Uterus (tissue), 4 donors: ENCODE data around the gene SLC52A3. TPM values are rescaled to one million over a fixed set of nuclear protein-coding genes. Genes with fewer than 3 reads are reported as not detected.
"Not testable (repeated sequence)": the region's sequence is repeated elsewhere in the genome, so short reads cannot be mapped to it uniquely, and the experiment has no call there.

ENCODE experiments used
- DNase-seq, 2 donors: peaks; one replicate each; pipeline ENCODE4 v3.0.0-alpha.2; 2019 to 2020
- H3K27ac ChIP-seq, 2 donors: fragments of 200-600 bp; sonication (generic); 1 replicate in 1 of 2; 2 replicates in 1 of 2; pipeline ENCODE4 v1.5.1; 2016 to 2018
- H3K27me3 ChIP-seq, 2 donors: fragments of 200-600 bp; sonication (generic); one replicate each; pipeline ENCODE4 v1.5.1; 2018 to 2019; ENCODE audit warnings: control low read depth in 1 of 2
- H3K36me3 ChIP-seq, 2 donors: fragments of 200-600 bp; sonication (generic); one replicate each; pipeline ENCODE4 v1.5.1; 2019; ENCODE audit warnings: control low read depth in 1 of 2
- H3K4me1 ChIP-seq, 2 donors: fragments of 200-600 bp; sonication (generic); one replicate each; pipeline ENCODE4 v1.5.1; 2018 to 2019; ENCODE audit warnings: control low read depth in 1 of 2
- H3K4me3 ChIP-seq, 2 donors: fragments of 200-600 bp; sonication (generic); 1 replicate in 1 of 2; 2 replicates in 1 of 2; pipeline ENCODE4 v1.5.1; 2018 to 2019; ENCODE audit warnings: mild to moderate bottlenecking in 1 of 2
- H3K9me3 ChIP-seq, 2 donors: fragments of 200-600 bp; sonication (generic); one replicate each; pipeline ENCODE4 v1.5.1; 2019; ENCODE audit warnings: control low read depth in 1 of 2
- POLR2A ChIP-seq, 2 donors: fragments of 450-650 bp; IDR thresholded peaks; one replicate each; pipeline ENCODE4 v1.6.1; 2016; ENCODE audit warnings: antibody characterized with exemption in 2 of 2, mild to moderate bottlenecking in 1 of 2, moderate library complexity in 1 of 2
- intact Hi-C: fragments of 100-400 bp; cut with DNase I; formaldehyde crosslinking; loops from one replicate; pipeline ENCODE4 v1.15.1; 2023; ENCODE audit warnings: low total_unique reads
- total RNA-seq, 4 donors: library from RNA; depleted of rRNA in 3 of 4; stranded (reverse); fragments of >200 nt in 3 of 4; gene quantifications; one replicate each; pipeline versions ENCODE4 v1.1.0 to v1.2.4, GENCODE V29; 2014 to 2023
- TF ChIP-seq, protein P1 (sequence below), 4 experiments: fragments of 200-600 bp in 2 of 4; fragments of 450-650 bp in 2 of 4; sonication (generic) in 2 of 4; IDR thresholded peaks; one replicate each; pipeline ENCODE4 v1.5.1; 2016 to 2019; ENCODE audit warnings: antibody characterized with exemption in 4 of 4, mild to moderate bottlenecking in 2 of 4, moderate library complexity in 1 of 4
- donor health status: DM: yes; HTN: yes; CAD: no.

Gene SLC52A3
- total RNA-seq = 1 to 10 TPM in 3 of 4 donors, under 1 TPM in 1; 0.83 to 8.7 (median 1.5) TPM

DNA sequence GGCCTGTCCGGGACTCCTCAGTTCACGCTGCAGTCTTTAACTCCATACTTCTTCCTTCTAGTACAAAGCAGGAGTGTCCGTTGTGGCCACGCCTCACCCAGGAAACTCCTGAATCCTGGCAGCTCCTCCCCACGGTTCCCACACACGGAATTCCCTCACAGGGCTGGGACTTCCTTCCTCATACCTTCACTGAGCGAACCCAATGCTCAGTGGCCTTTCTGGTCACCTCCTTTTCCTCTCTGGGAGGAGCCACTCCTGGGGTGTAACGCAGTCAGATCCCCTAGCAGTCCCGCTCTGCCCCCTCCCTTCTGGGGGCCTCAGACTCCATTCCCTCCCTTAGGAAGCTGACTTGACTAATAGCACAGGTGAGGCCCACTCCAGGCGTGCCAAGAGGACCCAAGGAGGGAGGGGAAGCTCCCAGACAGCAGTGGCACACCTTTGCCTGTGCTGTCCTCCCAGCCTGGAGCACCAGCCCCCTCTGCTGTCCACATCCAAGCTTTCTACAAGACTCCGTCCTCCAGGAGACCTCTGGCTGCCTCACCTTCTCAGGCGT lies at the start of gene SLC52A3:
Gene SLC52A3, minus strand, starts transcription at position 75 of the 553 bp plus-strand sequence. CDS start 2,726 bp downstream, outside the sequence.
- intact Hi-C loops = no loop called here
- TF ChIP-seq POLR2A (IDR thresholded peaks at IDR 0.05) = no peak
- TF ChIP-seq, protein P1, sequence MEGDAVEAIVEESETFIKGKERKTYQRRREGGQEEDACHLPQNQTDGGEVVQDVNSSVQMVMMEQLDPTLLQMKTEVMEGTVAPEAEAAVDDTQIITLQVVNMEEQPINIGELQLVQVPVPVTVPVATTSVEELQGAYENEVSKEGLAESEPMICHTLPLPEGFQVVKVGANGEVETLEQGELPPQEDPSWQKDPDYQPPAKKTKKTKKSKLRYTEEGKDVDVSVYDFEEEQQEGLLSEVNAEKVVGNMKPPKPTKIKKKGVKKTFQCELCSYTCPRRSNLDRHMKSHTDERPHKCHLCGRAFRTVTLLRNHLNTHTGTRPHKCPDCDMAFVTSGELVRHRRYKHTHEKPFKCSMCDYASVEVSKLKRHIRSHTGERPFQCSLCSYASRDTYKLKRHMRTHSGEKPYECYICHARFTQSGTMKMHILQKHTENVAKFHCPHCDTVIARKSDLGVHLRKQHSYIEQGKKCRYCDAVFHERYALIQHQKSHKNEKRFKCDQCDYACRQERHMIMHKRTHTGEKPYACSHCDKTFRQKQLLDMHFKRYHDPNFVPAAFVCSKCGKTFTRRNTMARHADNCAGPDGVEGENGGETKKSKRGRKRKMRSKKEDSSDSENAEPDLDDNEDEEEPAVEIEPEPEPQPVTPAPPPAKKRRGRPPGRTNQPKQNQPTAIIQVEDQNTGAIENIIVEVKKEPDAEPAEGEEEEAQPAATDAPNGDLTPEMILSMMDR (IDR thresholded peaks at IDR 0.05) = peak in 1 of 4 experiments; percentile 20
- Histone ChIP-seq H3K36me3 (no peaks in the 10 kb centered on the region), H3K27me3 (no peaks in the 10 kb centered on the region), H3K4me3 (no peak within 1 kb of the TSS), H3K4me1 (no peaks in the 10 kb centered on the region), H3K27ac (peak within 1 kb of the TSS in 1 of 2 donors; percentile 11), H3K9me3 (no peaks in the 10 kb centered on the region)
- peak in 1 of 2 donors; percentile 31 for DNase-seq

DNA sequence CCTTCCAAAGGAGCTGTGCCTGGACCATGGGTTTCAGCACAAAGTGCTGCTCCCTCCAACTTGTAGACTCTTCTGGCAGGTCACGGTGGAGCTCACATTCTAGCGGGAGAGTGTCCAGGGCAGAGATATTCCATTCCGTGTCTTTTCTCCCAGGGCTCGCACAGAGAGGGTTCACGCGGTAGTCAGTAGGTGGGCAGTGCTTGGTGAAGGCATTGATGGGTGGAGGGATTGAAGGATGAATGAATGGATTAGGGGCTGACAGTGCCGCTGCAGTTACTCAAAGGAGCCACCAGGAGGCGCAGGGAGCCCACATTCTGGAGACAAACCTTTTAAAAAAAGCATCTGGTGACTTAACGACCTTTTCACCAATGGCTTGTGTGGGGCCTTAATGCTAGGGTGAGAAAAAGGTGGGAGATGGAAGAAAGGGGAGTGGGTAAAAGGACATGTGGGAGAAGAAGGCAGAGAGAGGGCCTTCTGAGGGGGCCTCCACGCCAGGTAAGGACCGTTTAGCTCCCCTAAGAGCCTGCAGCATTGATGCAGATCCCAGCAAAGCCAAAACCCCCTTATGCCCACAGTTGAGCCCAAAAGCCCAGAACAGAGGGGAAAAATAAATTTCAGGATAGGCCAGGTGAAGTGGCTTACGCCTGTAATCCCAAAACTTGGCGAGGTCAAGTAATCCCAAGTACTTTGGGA lies 47.8 kb upstream of the SLC52A3 start:
- TF ChIP-seq POLR2A (IDR thresholded peaks at IDR 0.05) = no peak
- TF ChIP-seq, protein P1 (IDR thresholded peaks at IDR 0.05) = peak; percentile 89 to 95 (median 92)
- Histone ChIP-seq H3K4me3 (no peak overlapping the region), H3K36me3 (no peaks in the 10 kb centered on the region), H3K4me1 (no peaks in the 10 kb centered on the region), H3K27me3 (no peaks in the 10 kb centered on the region), H3K27ac (no peak overlapping the region), H3K9me3 (no peaks in the 10 kb centered on the region)
- intact Hi-C loops = loop anchor here (5.0 kb wide), 2 partner anchors 141 to 396 kb away; no protein-coding TSS in a partner anchor
- peak; percentile 43 to 51 for DNase-seq

DNA sequence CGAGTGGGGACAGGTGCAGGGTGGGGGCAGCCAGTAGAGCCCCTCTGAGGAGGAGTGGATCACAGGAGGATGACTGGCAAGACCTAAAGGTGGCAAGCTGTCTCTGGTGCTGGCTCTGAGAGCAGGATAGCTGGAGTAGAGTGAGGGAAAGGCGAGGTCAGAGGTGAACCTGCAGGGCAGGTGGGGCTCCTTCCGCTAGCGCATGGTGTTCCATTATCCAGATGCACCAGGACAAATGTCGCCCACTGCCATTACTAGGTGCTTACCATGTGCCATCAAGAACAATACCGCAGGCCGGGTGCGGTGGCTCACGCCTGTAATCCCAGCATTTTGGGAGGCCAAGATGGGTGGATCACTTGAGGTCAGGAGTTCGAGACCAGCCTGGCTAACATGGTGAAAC lies 46.9 kb upstream of the SLC52A3 start:
- Histone ChIP-seq H3K27ac (no peak overlapping the region), H3K27me3 (peaks cover 0 to 3% of the 10 kb centered on the region in 2 donors), H3K36me3 (no peaks in the 10 kb centered on the region), H3K4me1 (no peaks in the 10 kb centered on the region), H3K4me3 (no peak overlapping the region), H3K9me3 (no peaks in the 10 kb centered on the region)
- no peak for DNase-seq
- TF ChIP-seq, protein P1 (IDR thresholded peaks at IDR 0.05) = no peak
- TF ChIP-seq POLR2A (IDR thresholded peaks at IDR 0.05) = no peak
- intact Hi-C loops = loop anchor here (5.0 kb wide), 2 partner anchors 142 to 397 kb away; no protein-coding TSS in a partner anchor

DNA sequence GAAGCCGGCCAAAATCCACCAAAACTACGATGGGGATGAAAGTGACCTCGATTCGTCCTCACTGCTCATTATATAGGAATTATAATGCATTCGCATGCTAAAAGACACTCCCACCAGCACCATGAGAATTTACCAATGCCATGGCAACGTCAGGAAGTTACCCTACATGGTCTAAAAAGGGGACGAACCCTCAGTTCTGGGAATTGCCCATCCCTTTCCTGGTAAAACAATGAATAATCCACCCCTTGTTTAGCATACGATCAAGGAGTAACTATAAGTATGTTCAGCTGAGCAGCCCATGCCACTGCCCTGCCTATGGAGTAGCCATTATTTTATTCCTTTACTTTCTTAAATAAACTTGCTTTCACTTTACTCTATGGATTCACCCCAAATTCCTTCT lies 45.1 kb upstream of the SLC52A3 start:
- intact Hi-C loops = no loop called here
- DNase-seq = no peak
- no peaks in the 10 kb centered on the region for H3K36me3 ChIP-seq

GRCh38 chr20:812435-812814 lies 44.1 kb upstream of the SLC52A3 start:
- intact Hi-C loops, DNase-seq, H3K9me3 ChIP-seq, H3K4me3 ChIP-seq, H3K27ac ChIP-seq, H3K36me3 ChIP-seq, H3K4me1 ChIP-seq, H3K27me3 ChIP-seq: not testable (repeated sequence)

More for the DNA sequence above, 45.1 kb upstream of the SLC52A3 start:
- peaks cover 0 to 3% of the 10 kb centered on the region in 2 donors for H3K27me3 ChIP-seq
- no peak overlapping the region for H3K4me3 ChIP-seq
- no peaks in the 10 kb centered on the region for H3K4me1 ChIP-seq
- no peak for TF ChIP-seq POLR2A (IDR thresholded peaks at IDR 0.05)
- H3K9me3 ChIP-seq = no peaks in the 10 kb centered on the region
- no peak overlapping the region for H3K27ac ChIP-seq

- H3K9me3 ChIP-seq, intact Hi-C loops, H3K36me3 ChIP-seq, DNase-seq, H3K4me3 ChIP-seq, H3K4me1 ChIP-seq, H3K27me3 ChIP-seq, H3K27ac ChIP-seq: not testable (repeated sequence)
These were observed 43.6 kb upstream of the SLC52A3 start for GRCh38 chr20:811776-812434.
